ENCODE data around the gene CD300C. TPM values are rescaled to one million over a fixed set of nuclear protein-coding genes. Genes with fewer than 3 reads are reported as not detected.
A peak's percentile ranks its signal among the peaks of the same experiment; 100 is the strongest.

The CD300C gene
- total RNA-seq, 1 donor from 2014 or later: 13.9 TPM

- ATAC-seq: peak in 1 of 2 donors; percentile 18
These were observed 21.5 kb upstream of the CD300C start, which contains the start of gene CD300H for GRCh38 chr17:74567397-74567796. Gene CD300H, minus strand, starts transcription at chr17:74567509.

GRCh38 chr17:74566132-74566753 is 20.3 kb upstream of the CD300C start:
- H3K27ac ChIP-seq: no peak overlapping the region
- no peaks in the 10 kb centered on the region for H3K9me3 ChIP-seq
- DNase-seq (no peak), ATAC-seq (peak; percentile 17 to 57)
- TF ChIP-seq CTCF (IDR thresholded peaks at IDR 0.05): peak; percentile 45
- H3K4me1 ChIP-seq: peaks cover 8% of the 10 kb centered on the region
- no peaks in the 10 kb centered on the region for H3K27me3 ChIP-seq (ENCODE audit: low read depth)
- no peak overlapping the region for H3K4me3 ChIP-seq
- intact Hi-C loops (cut with DNase I): no loop called here
- H3K36me3 ChIP-seq: no peaks in the 10 kb centered on the region

More at GRCh38 chr17:74567397-74567796, 21.5 kb upstream of the CD300C start, which contains the start of gene CD300H:
- H3K9me3 ChIP-seq: no peaks in the 10 kb centered on the region
- TF ChIP-seq CTCF (IDR thresholded peaks at IDR 0.05): no peak
- intact Hi-C loops (cut with DNase I): no loop called here
- no peak for DNase-seq
- no peak within 1 kb of the TSS for H3K4me3 ChIP-seq
- H3K27me3 ChIP-seq (ENCODE audit: low read depth): no peaks in the 10 kb centered on the region
- no peaks in the 10 kb centered on the region for H3K36me3 ChIP-seq
- H3K27ac ChIP-seq: no peak within 1 kb of the TSS
- peaks cover 8% of the 10 kb centered on the region for H3K4me1 ChIP-seq

GRCh38 chr17:74565126-74565525 is 19.2 kb upstream of the CD300C start:
- Histone ChIP-seq H3K4me1 (peaks cover 8% of the 10 kb centered on the region), H3K36me3 (no peaks in the 10 kb centered on the region), H3K27ac (no peak overlapping the region), H3K27me3 (ENCODE audit: low read depth) (no peaks in the 10 kb centered on the region), H3K4me3 (no peak overlapping the region), H3K9me3 (no peaks in the 10 kb centered on the region)
- DNase-seq (no peak), ATAC-seq (no peak)
- intact Hi-C loops (cut with DNase I): no loop called here
- no peak for TF ChIP-seq CTCF (IDR thresholded peaks at IDR 0.05)

- H3K27ac ChIP-seq: no peak overlapping the region
- ATAC-seq: no peak
- H3K9me3 ChIP-seq: no peaks in the 10 kb centered on the region
- no peaks in the 10 kb centered on the region for H3K36me3 ChIP-seq
- intact Hi-C loops (cut with DNase I): no loop called here
- H3K4me3 ChIP-seq: no peak overlapping the region
- no peak for TF ChIP-seq CTCF (IDR thresholded peaks at IDR 0.05)
- no peaks in the 10 kb centered on the region for H3K27me3 ChIP-seq (ENCODE audit: low read depth)
- no peaks in the 10 kb centered on the region for H3K4me1 ChIP-seq
- DNase-seq: no peak
These were observed 17.4 kb upstream of the CD300C start for GRCh38 chr17:74563358-74563757.

- Histone ChIP-seq H3K4me1 (no peaks in the 10 kb centered on the region), H3K36me3 (no peaks in the 10 kb centered on the region), H3K27me3 (ENCODE audit: low read depth) (no peaks in the 10 kb centered on the region), H3K9me3 (no peaks in the 10 kb centered on the region), H3K27ac (no peak overlapping the region), H3K4me3 (no peak overlapping the region)
- DNase-seq: no peak
- TF ChIP-seq CTCF (IDR thresholded peaks at IDR 0.05): no peak
- intact Hi-C loops (cut with DNase I): no loop called here
- ATAC-seq: no peak
These were observed 15.7 kb upstream of the CD300C start for GRCh38 chr17:74561586-74561985.
